SK-N-SH treated with all-trans-retinoic acid at 6 μM for 48 hours (cell line): ENCODE data around the gene TCEA3.
A peak's percentile ranks its signal among the peaks of the same experiment; 100 is the strongest.

Experiments
- ATAC-seq: fragments of 200-7000 bp; cut with Tn5 transposase; 3 replicates; pipeline ENCODE4 v1.9.1; 2020; ENCODE audit warnings: mild to moderate bottlenecking, moderate library complexity
- ARNTL ChIP-seq: fragments of 450-650 bp; formaldehyde crosslinking; IDR thresholded peaks from 2 replicates; pipeline ENCODE4 v1.5.0; 2020; ENCODE audit warnings: low read depth, mild to moderate bottlenecking, moderate library complexity, borderline replicate concordance
- BACH2 ChIP-seq: fragments of 250-450 bp; sonication (Bioruptor Pico); IDR thresholded peaks from 2 replicates; pipeline ENCODE4 v1.9.0; 2021; ENCODE audit warnings: mild to moderate bottlenecking, borderline replicate concordance
- CSDC2 ChIP-seq: fragments of 250-450 bp; sonication (Bioruptor Pico); IDR thresholded peaks from 2 replicates; pipeline ENCODE4 v1.5.0; 2020; ENCODE audit warnings: mild to moderate bottlenecking, moderate library complexity
- ESRRG ChIP-seq: fragments of 250-450 bp; sonication (Bioruptor Pico); IDR thresholded peaks from 2 replicates; pipeline ENCODE4 v1.6.1; 2021; ENCODE audit warnings: mild to moderate bottlenecking
- GLIS3 ChIP-seq: fragments of 250-450 bp; sonication (Bioruptor Pico); IDR thresholded peaks from 2 replicates; pipeline ENCODE4 v1.5.0; 2020; ENCODE audit warnings: mild to moderate bottlenecking, moderate library complexity
- OSR1 ChIP-seq: fragments of 250-450 bp; sonication (Bioruptor Pico); IDR thresholded peaks from 2 replicates; pipeline ENCODE4 v1.8.0; 2022; ENCODE audit warnings: moderate library complexity, mild to moderate bottlenecking, inconsistent platforms
- PPARA ChIP-seq: fragments of 250-450 bp; sonication (Bioruptor Pico); IDR thresholded peaks from 2 replicates; pipeline ENCODE4 v1.5.0; 2020; ENCODE audit warnings: mild to moderate bottlenecking, borderline replicate concordance
- SNAI2 ChIP-seq: fragments of 250-450 bp; sonication (Bioruptor Pico); IDR thresholded peaks from 2 replicates; pipeline ENCODE4 v1.5.0; 2020; ENCODE audit warnings: mild to moderate bottlenecking, moderate library complexity
- TCF4 ChIP-seq: fragments of 250-450 bp; sonication (Bioruptor Pico); IDR thresholded peaks from 2 replicates; pipeline ENCODE4 v1.8.0; 2021; ENCODE audit warnings: mild to moderate bottlenecking, moderate library complexity, borderline replicate concordance
- TOX ChIP-seq: fragments of 250-450 bp; sonication (Bioruptor Pico); IDR thresholded peaks from 2 replicates; pipeline ENCODE4 v1.8.0; 2021; ENCODE audit warnings: mild to moderate bottlenecking, moderate library complexity, borderline replicate concordance
- ZFP3 ChIP-seq: fragments of 250-450 bp; sonication (Bioruptor Pico); IDR thresholded peaks from 2 replicates; pipeline ENCODE4 v1.5.0; 2020; ENCODE audit warnings: mild to moderate bottlenecking, moderate library complexity
- ZFP30 ChIP-seq: fragments of 450-650 bp; formaldehyde crosslinking; IDR thresholded peaks from 2 replicates; pipeline ENCODE4 v1.5.0; 2022; ENCODE audit warnings: mild to moderate bottlenecking, moderate library complexity
- ZNF565 ChIP-seq: fragments of 450-650 bp; formaldehyde crosslinking; conservative IDR thresholded peaks from 2 replicates; pipeline ENCODE4 v1.5.0; 2020; ENCODE audit warnings: low read depth, mild to moderate bottlenecking, moderate library complexity
- ZNF8 ChIP-seq: fragments of 450-650 bp; formaldehyde crosslinking; IDR thresholded peaks from 2 replicates; pipeline ENCODE4 v1.5.0; 2020; ENCODE audit warnings: mild to moderate bottlenecking, moderate library complexity
- TF ChIP-seq, protein P1 (sequence below): fragments of 250-450 bp; sonication (Bioruptor Pico); IDR thresholded peaks from 2 replicates; pipeline ENCODE4 v1.5.1; 2020; ENCODE audit warnings: low read depth, mild to moderate bottlenecking, moderate library complexity
- TF ChIP-seq, protein P2 (sequence below): fragments of 250-450 bp; sonication (Bioruptor Pico); IDR thresholded peaks from 2 replicates; pipeline ENCODE4 v1.8.0; 2020; ENCODE audit warnings: mild to moderate bottlenecking, moderate library complexity, borderline replicate concordance
- TF ChIP-seq, protein P3 (sequence below): fragments of 250-450 bp; sonication (Bioruptor Pico); IDR thresholded peaks from 2 replicates; pipeline ENCODE4 v1.8.0; 2021; ENCODE audit warnings: low read depth, mild to moderate bottlenecking, moderate library complexity, borderline replicate concordance
- TF ChIP-seq, protein P4 (sequence below): fragments of 250-450 bp; sonication (Bioruptor Pico); IDR thresholded peaks from 2 replicates; pipeline ENCODE4 v1.5.0; 2020; ENCODE audit warnings: mild to moderate bottlenecking, moderate library complexity
- TF ChIP-seq, protein P5 (sequence below): fragments of 250-450 bp; sonication (Bioruptor Pico); IDR thresholded peaks from 2 replicates; pipeline ENCODE4 v1.5.1; 2021; ENCODE audit warnings: mild to moderate bottlenecking, moderate library complexity

The TCEA3 gene

DNA sequence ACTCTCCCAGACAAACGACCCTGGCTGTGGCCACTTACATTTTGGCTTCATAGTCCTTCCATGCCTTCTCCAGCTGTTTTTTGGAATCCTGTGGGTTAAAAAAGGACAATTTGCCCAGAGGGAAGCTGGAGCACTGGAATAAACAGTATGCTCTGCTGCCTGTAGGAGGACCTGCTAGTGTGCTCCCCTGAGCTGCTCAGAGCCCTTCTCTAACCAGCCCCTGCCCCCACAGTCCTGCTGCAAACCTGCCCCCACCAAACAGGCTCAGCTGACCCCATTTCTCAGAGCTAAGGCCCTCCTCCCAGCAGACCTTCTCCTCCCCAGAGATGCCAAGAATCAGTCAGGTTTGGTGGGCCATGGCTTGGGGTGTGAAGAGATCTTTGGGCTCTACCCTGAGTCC is 26.9 kb upstream of the TCEA3 start:
- TF ChIP-seq, protein P1, sequence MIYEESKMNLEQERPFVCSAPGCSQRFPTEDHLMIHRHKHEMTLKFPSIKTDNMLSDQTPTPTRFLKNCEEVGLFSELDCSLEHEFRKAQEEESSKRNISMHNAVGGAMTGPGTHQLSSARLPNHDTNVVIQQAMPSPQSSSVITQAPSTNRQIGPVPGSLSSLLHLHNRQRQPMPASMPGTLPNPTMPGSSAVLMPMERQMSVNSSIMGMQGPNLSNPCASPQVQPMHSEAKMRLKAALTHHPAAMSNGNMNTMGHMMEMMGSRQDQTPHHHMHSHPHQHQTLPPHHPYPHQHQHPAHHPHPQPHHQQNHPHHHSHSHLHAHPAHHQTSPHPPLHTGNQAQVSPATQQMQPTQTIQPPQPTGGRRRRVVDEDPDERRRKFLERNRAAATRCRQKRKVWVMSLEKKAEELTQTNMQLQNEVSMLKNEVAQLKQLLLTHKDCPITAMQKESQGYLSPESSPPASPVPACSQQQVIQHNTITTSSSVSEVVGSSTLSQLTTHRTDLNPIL, result no peak
- no peak for TF ChIP-seq ESRRG
- TF ChIP-seq SNAI2 (CRISPR knock-in tag), result no peak
- TF ChIP-seq CSDC2 (CRISPR knock-in tag), result no peak
- TF ChIP-seq, protein P2, sequence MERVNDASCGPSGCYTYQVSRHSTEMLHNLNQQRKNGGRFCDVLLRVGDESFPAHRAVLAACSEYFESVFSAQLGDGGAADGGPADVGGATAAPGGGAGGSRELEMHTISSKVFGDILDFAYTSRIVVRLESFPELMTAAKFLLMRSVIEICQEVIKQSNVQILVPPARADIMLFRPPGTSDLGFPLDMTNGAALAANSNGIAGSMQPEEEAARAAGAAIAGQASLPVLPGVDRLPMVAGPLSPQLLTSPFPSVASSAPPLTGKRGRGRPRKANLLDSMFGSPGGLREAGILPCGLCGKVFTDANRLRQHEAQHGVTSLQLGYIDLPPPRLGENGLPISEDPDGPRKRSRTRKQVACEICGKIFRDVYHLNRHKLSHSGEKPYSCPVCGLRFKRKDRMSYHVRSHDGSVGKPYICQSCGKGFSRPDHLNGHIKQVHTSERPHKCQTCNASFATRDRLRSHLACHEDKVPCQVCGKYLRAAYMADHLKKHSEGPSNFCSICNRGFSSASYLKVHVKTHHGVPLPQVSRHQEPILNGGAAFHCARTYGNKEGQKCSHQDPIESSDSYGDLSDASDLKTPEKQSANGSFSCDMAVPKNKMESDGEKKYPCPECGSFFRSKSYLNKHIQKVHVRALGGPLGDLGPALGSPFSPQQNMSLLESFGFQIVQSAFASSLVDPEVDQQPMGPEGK (CRISPR knock-in tag), result no peak
- TF ChIP-seq, protein P3, sequence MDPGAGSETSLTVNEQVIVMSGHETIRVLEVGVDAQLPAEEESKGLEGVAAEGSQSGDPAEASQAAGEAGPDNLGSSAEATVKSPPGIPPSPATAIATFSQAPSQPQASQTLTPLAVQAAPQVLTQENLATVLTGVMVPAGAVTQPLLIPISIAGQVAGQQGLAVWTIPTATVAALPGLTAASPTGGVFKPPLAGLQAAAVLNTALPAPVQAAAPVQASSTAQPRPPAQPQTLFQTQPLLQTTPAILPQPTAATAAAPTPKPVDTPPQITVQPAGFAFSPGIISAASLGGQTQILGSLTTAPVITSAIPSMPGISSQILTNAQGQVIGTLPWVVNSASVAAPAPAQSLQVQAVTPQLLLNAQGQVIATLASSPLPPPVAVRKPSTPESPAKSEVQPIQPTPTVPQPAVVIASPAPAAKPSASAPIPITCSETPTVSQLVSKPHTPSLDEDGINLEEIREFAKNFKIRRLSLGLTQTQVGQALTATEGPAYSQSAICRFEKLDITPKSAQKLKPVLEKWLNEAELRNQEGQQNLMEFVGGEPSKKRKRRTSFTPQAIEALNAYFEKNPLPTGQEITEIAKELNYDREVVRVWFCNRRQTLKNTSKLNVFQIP (CRISPR knock-in tag), result no peak
- TF ChIP-seq, protein P4, sequence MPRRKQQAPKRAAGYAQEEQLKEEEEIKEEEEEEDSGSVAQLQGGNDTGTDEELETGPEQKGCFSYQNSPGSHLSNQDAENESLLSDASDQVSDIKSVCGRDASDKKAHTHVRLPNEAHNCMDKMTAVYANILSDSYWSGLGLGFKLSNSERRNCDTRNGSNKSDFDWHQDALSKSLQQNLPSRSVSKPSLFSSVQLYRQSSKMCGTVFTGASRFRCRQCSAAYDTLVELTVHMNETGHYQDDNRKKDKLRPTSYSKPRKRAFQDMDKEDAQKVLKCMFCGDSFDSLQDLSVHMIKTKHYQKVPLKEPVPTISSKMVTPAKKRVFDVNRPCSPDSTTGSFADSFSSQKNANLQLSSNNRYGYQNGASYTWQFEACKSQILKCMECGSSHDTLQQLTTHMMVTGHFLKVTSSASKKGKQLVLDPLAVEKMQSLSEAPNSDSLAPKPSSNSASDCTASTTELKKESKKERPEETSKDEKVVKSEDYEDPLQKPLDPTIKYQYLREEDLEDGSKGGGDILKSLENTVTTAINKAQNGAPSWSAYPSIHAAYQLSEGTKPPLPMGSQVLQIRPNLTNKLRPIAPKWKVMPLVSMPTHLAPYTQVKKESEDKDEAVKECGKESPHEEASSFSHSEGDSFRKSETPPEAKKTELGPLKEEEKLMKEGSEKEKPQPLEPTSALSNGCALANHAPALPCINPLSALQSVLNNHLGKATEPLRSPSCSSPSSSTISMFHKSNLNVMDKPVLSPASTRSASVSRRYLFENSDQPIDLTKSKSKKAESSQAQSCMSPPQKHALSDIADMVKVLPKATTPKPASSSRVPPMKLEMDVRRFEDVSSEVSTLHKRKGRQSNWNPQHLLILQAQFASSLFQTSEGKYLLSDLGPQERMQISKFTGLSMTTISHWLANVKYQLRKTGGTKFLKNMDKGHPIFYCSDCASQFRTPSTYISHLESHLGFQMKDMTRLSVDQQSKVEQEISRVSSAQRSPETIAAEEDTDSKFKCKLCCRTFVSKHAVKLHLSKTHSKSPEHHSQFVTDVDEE, result no peak
- no peak for TF ChIP-seq ARNTL (CRISPR knock-in tag)
- TF ChIP-seq OSR1 (CRISPR knock-in tag), result no peak
- no peak for TF ChIP-seq ZNF8 (CRISPR knock-in tag)
- TF ChIP-seq BACH2 (CRISPR knock-in tag), result no peak

DNA sequence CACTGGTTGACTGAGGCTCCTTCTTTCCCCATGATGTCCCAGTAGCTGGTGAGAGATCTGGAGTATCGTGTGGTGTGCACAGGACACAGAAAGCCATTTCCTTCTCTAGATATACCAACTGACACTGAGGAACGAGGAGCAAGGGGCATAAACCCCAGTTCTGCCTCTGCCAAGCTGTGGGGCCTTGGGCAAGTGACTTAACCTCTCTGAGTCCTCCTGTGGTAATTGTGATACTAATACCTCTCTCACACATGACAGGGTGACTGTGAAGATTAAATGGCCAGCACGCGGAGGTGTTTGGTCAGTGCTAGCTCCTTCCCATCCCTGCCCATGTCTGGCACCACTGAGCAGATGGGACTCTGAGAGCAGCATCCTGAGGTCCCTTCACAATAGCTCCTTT is 26.3 kb upstream of the TCEA3 start:
- TF ChIP-seq TOX (CRISPR knock-in tag) (no peak), ZFP30 (no peak), BACH2 (CRISPR knock-in tag) (no peak), ZNF565 (CRISPR knock-in tag) (no peak), ZFP3 (CRISPR knock-in tag) (no peak), PPARA (CRISPR knock-in tag) (no peak), ESRRG (no peak), CSDC2 (CRISPR knock-in tag) (no peak), OSR1 (CRISPR knock-in tag) (no peak), TCF4 (no peak), SNAI2 (CRISPR knock-in tag) (no peak), ARNTL (CRISPR knock-in tag) (no peak), GLIS3 (CRISPR knock-in tag) (no peak)
- TF ChIP-seq, protein P3 (CRISPR knock-in tag), result no peak
- TF ChIP-seq, protein P1, result no peak
- TF ChIP-seq, protein P5, sequence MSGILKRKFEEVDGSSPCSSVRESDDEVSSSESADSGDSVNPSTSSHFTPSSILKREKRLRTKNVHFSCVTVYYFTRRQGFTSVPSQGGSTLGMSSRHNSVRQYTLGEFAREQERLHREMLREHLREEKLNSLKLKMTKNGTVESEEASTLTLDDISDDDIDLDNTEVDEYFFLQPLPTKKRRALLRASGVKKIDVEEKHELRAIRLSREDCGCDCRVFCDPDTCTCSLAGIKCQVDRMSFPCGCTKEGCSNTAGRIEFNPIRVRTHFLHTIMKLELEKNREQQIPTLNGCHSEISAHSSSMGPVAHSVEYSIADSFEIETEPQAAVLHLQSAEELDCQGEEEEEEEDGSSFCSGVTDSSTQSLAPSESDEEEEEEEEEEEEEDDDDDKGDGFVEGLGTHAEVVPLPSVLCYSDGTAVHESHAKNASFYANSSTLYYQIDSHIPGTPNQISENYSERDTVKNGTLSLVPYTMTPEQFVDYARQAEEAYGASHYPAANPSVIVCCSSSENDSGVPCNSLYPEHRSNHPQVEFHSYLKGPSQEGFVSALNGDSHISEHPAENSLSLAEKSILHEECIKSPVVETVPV, result no peak
- TF ChIP-seq, protein P2 (CRISPR knock-in tag), result no peak
- ATAC-seq, result no peak

More for the DNA sequence above, 26.9 kb upstream of the TCEA3 start:
- peak; percentile 36 for ATAC-seq
